ENCODE data around the gene ARHGEF19.

- TF ChIP-seq POLR2A (IDR thresholded peaks at IDR 0.05; ENCODE audit: extremely low read depth, insufficient read length) (no peak), CTCF (IDR thresholded peaks at IDR 0.05; ENCODE audit: low read depth, low read length) (no peak), MYC (IDR thresholded peaks at IDR 0.05; ENCODE audit: low read depth, low read length) (no peak)
Observed at GRCh38 chr1:16258591-16259135, 46.2 kb upstream of the ARHGEF19 start.
